HUES48 (cell line): ENCODE measurements around the gene CPN2.

Source experiments
- H3K27ac ChIP-seq: one replicate; pipeline ENCODE4 v1.7.0; 2013; ENCODE audit warnings: low read depth, low read length, inconsistent platforms
- H3K27me3 ChIP-seq: 2 replicates; pipeline ENCODE4 v1.6.1; 2013; ENCODE audit warnings: mild to moderate bottlenecking, low read length; ENCODE audit not compliant: control insufficient read depth, insufficient read depth
- H3K36me3 ChIP-seq: 2 replicates; pipeline ENCODE4 v1.6.1; 2013; ENCODE audit warnings: low read length; ENCODE audit not compliant: control insufficient read depth, insufficient read depth
- H3K4me1 ChIP-seq: 2 replicates; pipeline ENCODE4 v1.6.1; 2013; ENCODE audit warnings: mild to moderate bottlenecking, low read length; ENCODE audit not compliant: control insufficient read depth, insufficient read depth
- H3K4me3 ChIP-seq: 2 replicates; pipeline ENCODE4 v1.5.1; 2013; ENCODE audit warnings: mild to moderate bottlenecking, low read depth, low read length
- H3K9ac ChIP-seq: 2 replicates; pipeline ENCODE4 v1.6.1; 2013; ENCODE audit warnings: mild to moderate bottlenecking, low read depth, low read length, moderate library complexity
- H3K9me3 ChIP-seq: 2 replicates; pipeline ENCODE4 v1.6.1; 2013; ENCODE audit warnings: low read length; ENCODE audit not compliant: control insufficient read depth, insufficient read depth

The CPN2 gene

GRCh38 chr3:194301730-194302129 lies 49.4 kb downstream of the CPN2 start:
- Histone ChIP-seq H3K4me3 (no peak overlapping the region), H3K27me3 (peaks cover 3% of the 10 kb centered on the region; the same call in 1 of the 2 replicates), H3K9me3 (no peaks in the 10 kb centered on the region), H3K9ac (no peak overlapping the region), H3K36me3 (no peaks in the 10 kb centered on the region), H3K4me1 (peaks cover 33% of the 10 kb centered on the region), H3K27ac (no peak overlapping the region)

- no peak overlapping the region for H3K4me3 ChIP-seq
- H3K9me3 ChIP-seq: no peaks in the 10 kb centered on the region
- peaks cover 29% of the 10 kb centered on the region for H3K4me1 ChIP-seq
- H3K27ac ChIP-seq: no peak overlapping the region
- H3K36me3 ChIP-seq: no peaks in the 10 kb centered on the region
- peaks cover 3% of the 10 kb centered on the region; the same call in 1 of the 2 replicates for H3K27me3 ChIP-seq
- no peak overlapping the region for H3K9ac ChIP-seq
Measured at GRCh38 chr3:194300936-194301335, 50.2 kb downstream of the CPN2 start.

- Histone ChIP-seq H3K9ac (peak overlapping the region; percentile 24; the same call in 1 of the 2 replicates), H3K27me3 (peaks cover 3% of the 10 kb centered on the region; the same call in 1 of the 2 replicates), H3K9me3 (no peaks in the 10 kb centered on the region), H3K36me3 (no peaks in the 10 kb centered on the region), H3K27ac (peak overlapping the region; percentile 63), H3K4me3 (no peak overlapping the region), H3K4me1 (peaks cover 25% of the 10 kb centered on the region)
Measured at GRCh38 chr3:194300382-194300758, 50.8 kb downstream of the CPN2 start.

GRCh38 chr3:194298331-194299227 lies 52.5 kb downstream of the CPN2 start:
- Histone ChIP-seq H3K4me3 (no peak overlapping the region), H3K9ac (no peak overlapping the region), H3K9me3 (no peaks in the 10 kb centered on the region), H3K36me3 (no peaks in the 10 kb centered on the region), H3K4me1 (peaks cover 37% of the 10 kb centered on the region), H3K27me3 (peaks cover 3% of the 10 kb centered on the region; the same call in 1 of the 2 replicates), H3K27ac (peak overlapping the region; percentile 9)

- Histone ChIP-seq H3K4me3 (peak overlapping the region; percentile 29; the same call in 1 of the 2 replicates), H3K27ac (peak overlapping the region; percentile 99), H3K9ac (peak overlapping the region; percentile 76), H3K9me3 (no peaks in the 10 kb centered on the region), H3K36me3 (no peaks in the 10 kb centered on the region), H3K4me1 (peaks cover 37% of the 10 kb centered on the region), H3K27me3 (peaks cover 3% of the 10 kb centered on the region; the same call in 1 of the 2 replicates)
Measured at GRCh38 chr3:194296454-194297263, 54.5 kb downstream of the CPN2 start.

GRCh38 chr3:194294895-194295214 lies 56.3 kb downstream of the CPN2 start:
- H3K9ac ChIP-seq: no peak overlapping the region
- no peaks in the 10 kb centered on the region for H3K36me3 ChIP-seq
- no peak overlapping the region for H3K4me3 ChIP-seq
- no peaks in the 10 kb centered on the region for H3K9me3 ChIP-seq
- H3K27ac ChIP-seq: peak overlapping the region; percentile 83
- 0 out of 2 replicates have a peak, but pooled peaks cover 3% of the 10 kb centered on the region for H3K27me3 ChIP-seq
- peaks cover 30% of the 10 kb centered on the region for H3K4me1 ChIP-seq

- no peak overlapping the region for H3K4me3 ChIP-seq
- no peaks in the 10 kb centered on the region for H3K9me3 ChIP-seq
- H3K27me3 ChIP-seq: 0 out of 2 replicates have a peak, but pooled peaks cover 3% of the 10 kb centered on the region
- H3K27ac ChIP-seq: peak overlapping the region; percentile 83
- no peaks in the 10 kb centered on the region for H3K36me3 ChIP-seq
- H3K4me1 ChIP-seq: peaks cover 30% of the 10 kb centered on the region
- H3K9ac ChIP-seq: no peak overlapping the region
Measured at GRCh38 chr3:194294199-194294894, 56.8 kb downstream of the CPN2 start.

GRCh38 chr3:194293546-194294198 lies 57.5 kb downstream of the CPN2 start:
- Histone ChIP-seq H3K4me3 (no peak overlapping the region), H3K27ac (no peak overlapping the region), H3K9ac (no peak overlapping the region), H3K9me3 (no peaks in the 10 kb centered on the region), H3K4me1 (peaks cover 31% of the 10 kb centered on the region), H3K27me3 (no peaks in the 10 kb centered on the region), H3K36me3 (no peaks in the 10 kb centered on the region)

- no peaks in the 10 kb centered on the region for H3K36me3 ChIP-seq
- H3K9ac ChIP-seq: no peak overlapping the region
- no peaks in the 10 kb centered on the region for H3K27me3 ChIP-seq
- peaks cover 36% of the 10 kb centered on the region for H3K4me1 ChIP-seq
- no peaks in the 10 kb centered on the region for H3K9me3 ChIP-seq
- H3K27ac ChIP-seq: no peak overlapping the region
- H3K4me3 ChIP-seq: no peak overlapping the region
Measured at GRCh38 chr3:194292331-194292730, 58.8 kb downstream of the CPN2 start.
